K562 (cell line): ENCODE data around the gene NIPAL3. TPM values are rescaled to one million over a fixed set of nuclear protein-coding genes. Genes with fewer than 3 reads are reported as not detected.

Experiments used
- BMI1 ChIP-seq: fragments of 150-350 bp; IDR thresholded peaks from 2 replicates; pipeline ENCODE4 v1.6.1; 2014; ENCODE audit warnings: low read length
- CREM ChIP-seq: IDR thresholded peaks from 2 replicates; pipeline ENCODE4 v1.6.1; 2014; ENCODE audit warnings: antibody characterized with exemption, low read depth
- ETV1 ChIP-seq: fragments of 450-650 bp; conservative IDR thresholded peaks from 2 replicates; pipeline ENCODE4 v1.6.1; 2016; ENCODE audit warnings: missing genetic modification characterization, control low read depth, low read depth, missing compliant biosample characterization
- GABPB1 ChIP-seq: sonication (generic); formaldehyde crosslinking; IDR thresholded peaks from 2 replicates; pipeline ENCODE4 v1.8.0; 2022; ENCODE audit warnings: mild to moderate bottlenecking, missing genetic modification reagents
- LCOR ChIP-seq: sonication (generic); formaldehyde crosslinking; IDR thresholded peaks from 2 replicates; pipeline ENCODE4 v1.8.0; 2022; ENCODE audit warnings: mild to moderate bottlenecking, missing genetic modification reagents
- MEIS2 ChIP-seq: fragments of 450-650 bp; IDR thresholded peaks from 2 replicates; pipeline ENCODE4 v1.6.1; 2014; ENCODE audit warnings: mild to moderate bottlenecking; ENCODE audit not compliant: partially characterized antibody
- NUFIP1 ChIP-seq: fragments of 450-650 bp; IDR thresholded peaks from 2 replicates; pipeline ENCODE4 v1.6.1; 2018; ENCODE audit not compliant: partially characterized antibody
- SMARCC2 ChIP-seq: fragments of 450-650 bp; IDR thresholded peaks from 2 replicates; pipeline ENCODE4 v1.6.1; 2017; ENCODE audit warnings: antibody characterized with exemption, moderate library complexity, mild to moderate bottlenecking, low read depth
- SRF ChIP-seq, 2 experiments: fragments of 250-450, 450-650 bp in 1 of 2; sonication (Bioruptor Pico) in 1 of 2; sonication (generic) in 1 of 2; formaldehyde crosslinking; IDR thresholded peaks; 2 replicates each; pipeline versions ENCODE4 v1.5.0 to v1.5.1; 2020 to 2022; ENCODE audit warnings: mild to moderate bottlenecking in 1 of 2, missing genetic modification reagents in 1 of 2
- TEAD2 ChIP-seq: fragments of 450-650 bp; IDR thresholded peaks from 2 replicates; pipeline ENCODE4 v1.6.1; 2016; ENCODE audit warnings: missing genetic modification characterization, control low read depth, missing compliant biosample characterization
- ZNF436 ChIP-seq: fragments of 250-450, 450-650 bp; sonication (Bioruptor Pico); formaldehyde crosslinking; IDR thresholded peaks from 2 replicates; pipeline ENCODE4 v1.7.0; 2020; ENCODE audit warnings: mild to moderate bottlenecking
- ZNF584 ChIP-seq: fragments of 200-800 bp; sonication (Bioruptor generic); IDR thresholded peaks from 2 replicates; pipeline ENCODE4 v1.6.1; 2016; ENCODE audit warnings: low read depth, mild to moderate bottlenecking, missing genetic modification characterization, missing compliant biosample characterization
- polyA plus RNA-seq, 8 experiments: library from polyadenylated mRNA; depleted of rRNA in 4 of 8; stranded (reverse) in 5 of 8; unstranded in 3 of 8; fragments of >200 nt; fragmentation: Nextera tagmentation in 2 of 8; fragmentation: Illumina TruSeq in 1 of 8; extraction: Ambion mirVana in 2 of 8; extraction: Trizol in 1 of 8; gene quantifications; 2 replicates each; pipeline versions ENCODE4 v1.2.1 to v1.2.3, GENCODE V29; 2011 to 2014; ENCODE audit warnings: inconsistent platforms in 1 of 8, missing spikeins in 1 of 8
- total RNA-seq, 7 experiments: library from RNA; depleted of rRNA in 6 of 7; stranded (reverse); fragments of >200 nt in 6 of 7; fragmentation: Illumina TruSeq in 2 of 7; extraction: Trizol in 2 of 7; gene quantifications; 2 replicates each; pipeline versions ENCODE4 v1.2.1 to v1.2.3, GENCODE V29; 2011 to 2021; ENCODE audit warnings: low replicate concordance in 1 of 7
- TF ChIP-seq, protein P1 (sequence below), 3 experiments: IDR thresholded peaks in 2 of 3; conservative IDR thresholded peaks in 1 of 3; 2 replicates each; pipeline ENCODE4 v1.5.1; 2011 to 2012; ENCODE audit warnings: low read length in 3 of 3, mild to moderate bottlenecking in 3 of 3, control low read depth in 2 of 3, improper control_type of control experiment in 1 of 3, inconsistent platforms in 1 of 3, low read depth in 1 of 3, mixed read lengths in 1 of 3, moderate library complexity in 1 of 3; ENCODE audit not compliant: insufficient read depth in 2 of 3
- TF ChIP-seq, protein P2 (sequence below): sonication (generic); IDR thresholded peaks from 2 replicates; pipeline ENCODE4 v1.6.1; 2016
- TF ChIP-seq, protein P3 (sequence below), 2 experiments: fragments of 450-650 bp; formaldehyde crosslinking in 1 of 2; IDR thresholded peaks; 2 replicates each; pipeline versions ENCODE4 v1.4.0 to v1.6.1; 2014 to 2020; ENCODE audit warnings: mild to moderate bottlenecking in 2 of 2, borderline replicate concordance in 1 of 2, low read depth in 1 of 2

The NIPAL3 gene
- total and polyA plus RNA-seq, 9 of the 15 experiments (the other 6 are each of a cell fraction or from before 2014, with no cell fraction given) = 10.5 to 26.3 (median 16.0) TPM

DNA sequence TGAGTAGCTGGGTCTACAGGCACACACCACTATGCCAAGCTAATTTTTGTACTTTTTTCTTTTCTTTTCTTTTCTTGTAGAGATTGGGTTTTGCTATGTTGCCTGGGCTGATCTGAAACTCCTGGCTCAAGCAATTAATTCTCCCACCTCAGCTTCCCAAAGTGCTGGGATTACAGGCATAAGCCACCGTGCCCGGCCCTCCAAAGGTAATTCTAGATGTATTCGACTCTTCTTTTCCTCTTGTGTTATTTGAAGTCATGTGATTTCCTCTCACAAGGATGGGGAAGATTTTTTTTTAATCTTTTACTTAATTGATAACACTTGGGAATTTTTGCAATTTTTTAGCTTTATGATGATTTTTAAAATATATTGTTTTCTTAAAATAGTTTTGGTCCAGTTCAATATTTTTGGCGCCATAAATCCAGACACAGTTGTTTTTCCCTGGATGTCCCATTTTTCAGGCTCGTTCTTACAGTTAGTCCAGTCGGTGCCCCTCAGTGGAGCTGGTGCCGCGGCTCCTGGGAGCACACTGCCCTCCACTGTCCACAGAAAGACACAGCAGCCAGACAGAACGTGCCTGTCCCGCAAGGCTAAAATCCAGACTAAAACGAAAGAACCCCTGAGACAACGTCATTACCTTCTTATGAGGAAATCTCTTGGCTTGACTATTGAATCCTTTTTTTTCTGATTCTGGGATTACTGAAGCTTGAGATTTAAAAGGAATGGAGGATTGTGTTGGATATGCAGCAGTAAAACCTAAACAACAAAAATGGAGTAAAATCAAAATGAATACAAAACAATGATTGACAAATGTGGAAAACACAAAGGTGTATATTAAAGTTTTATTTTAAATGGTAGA is 24.4 kb upstream of the NIPAL3 start (continued):
- no peak for TF ChIP-seq SRF (CRISPR knock-in tag; IDR thresholded peaks at IDR 0.05)
- TF ChIP-seq LCOR (CRISPR knock-in tag) = 0 out of 2 replicates have a peak, but pooled peaks have one; percentile 58
- 0 out of 2 replicates have a peak, but pooled peaks have one; percentile 17 for TF ChIP-seq GABPB1
- no peak for TF ChIP-seq ZNF584 (CRISPR knock-in tag)
- no peak for TF ChIP-seq BMI1
- TF ChIP-seq ZNF436 = no peak
- TF ChIP-seq, protein P1, sequence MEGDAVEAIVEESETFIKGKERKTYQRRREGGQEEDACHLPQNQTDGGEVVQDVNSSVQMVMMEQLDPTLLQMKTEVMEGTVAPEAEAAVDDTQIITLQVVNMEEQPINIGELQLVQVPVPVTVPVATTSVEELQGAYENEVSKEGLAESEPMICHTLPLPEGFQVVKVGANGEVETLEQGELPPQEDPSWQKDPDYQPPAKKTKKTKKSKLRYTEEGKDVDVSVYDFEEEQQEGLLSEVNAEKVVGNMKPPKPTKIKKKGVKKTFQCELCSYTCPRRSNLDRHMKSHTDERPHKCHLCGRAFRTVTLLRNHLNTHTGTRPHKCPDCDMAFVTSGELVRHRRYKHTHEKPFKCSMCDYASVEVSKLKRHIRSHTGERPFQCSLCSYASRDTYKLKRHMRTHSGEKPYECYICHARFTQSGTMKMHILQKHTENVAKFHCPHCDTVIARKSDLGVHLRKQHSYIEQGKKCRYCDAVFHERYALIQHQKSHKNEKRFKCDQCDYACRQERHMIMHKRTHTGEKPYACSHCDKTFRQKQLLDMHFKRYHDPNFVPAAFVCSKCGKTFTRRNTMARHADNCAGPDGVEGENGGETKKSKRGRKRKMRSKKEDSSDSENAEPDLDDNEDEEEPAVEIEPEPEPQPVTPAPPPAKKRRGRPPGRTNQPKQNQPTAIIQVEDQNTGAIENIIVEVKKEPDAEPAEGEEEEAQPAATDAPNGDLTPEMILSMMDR (IDR thresholded peaks at IDR 0.05 in 2 of 3, conservative IDR thresholded peaks at IDR 0.05 in 1 of 3; ENCODE audit: insufficient read depth in 2 of 3, low read depth in 1 of 3, low read length in 3 of 3) = peak; percentile 94 to 97 (median 96)
- TF ChIP-seq MEIS2 = no peak
- TF ChIP-seq NUFIP1 = no peak
- TF ChIP-seq TEAD2 (tag) = no peak
- TF ChIP-seq, protein P2, sequence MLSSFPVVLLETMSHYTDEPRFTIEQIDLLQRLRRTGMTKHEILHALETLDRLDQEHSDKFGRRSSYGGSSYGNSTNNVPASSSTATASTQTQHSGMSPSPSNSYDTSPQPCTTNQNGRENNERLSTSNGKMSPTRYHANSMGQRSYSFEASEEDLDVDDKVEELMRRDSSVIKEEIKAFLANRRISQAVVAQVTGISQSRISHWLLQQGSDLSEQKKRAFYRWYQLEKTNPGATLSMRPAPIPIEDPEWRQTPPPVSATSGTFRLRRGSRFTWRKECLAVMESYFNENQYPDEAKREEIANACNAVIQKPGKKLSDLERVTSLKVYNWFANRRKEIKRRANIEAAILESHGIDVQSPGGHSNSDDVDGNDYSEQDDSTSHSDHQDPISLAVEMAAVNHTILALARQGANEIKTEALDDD = no peak
- no peak for TF ChIP-seq SMARCC2
- TF ChIP-seq ETV1 (tag) = no peak
- TF ChIP-seq, protein P3, sequence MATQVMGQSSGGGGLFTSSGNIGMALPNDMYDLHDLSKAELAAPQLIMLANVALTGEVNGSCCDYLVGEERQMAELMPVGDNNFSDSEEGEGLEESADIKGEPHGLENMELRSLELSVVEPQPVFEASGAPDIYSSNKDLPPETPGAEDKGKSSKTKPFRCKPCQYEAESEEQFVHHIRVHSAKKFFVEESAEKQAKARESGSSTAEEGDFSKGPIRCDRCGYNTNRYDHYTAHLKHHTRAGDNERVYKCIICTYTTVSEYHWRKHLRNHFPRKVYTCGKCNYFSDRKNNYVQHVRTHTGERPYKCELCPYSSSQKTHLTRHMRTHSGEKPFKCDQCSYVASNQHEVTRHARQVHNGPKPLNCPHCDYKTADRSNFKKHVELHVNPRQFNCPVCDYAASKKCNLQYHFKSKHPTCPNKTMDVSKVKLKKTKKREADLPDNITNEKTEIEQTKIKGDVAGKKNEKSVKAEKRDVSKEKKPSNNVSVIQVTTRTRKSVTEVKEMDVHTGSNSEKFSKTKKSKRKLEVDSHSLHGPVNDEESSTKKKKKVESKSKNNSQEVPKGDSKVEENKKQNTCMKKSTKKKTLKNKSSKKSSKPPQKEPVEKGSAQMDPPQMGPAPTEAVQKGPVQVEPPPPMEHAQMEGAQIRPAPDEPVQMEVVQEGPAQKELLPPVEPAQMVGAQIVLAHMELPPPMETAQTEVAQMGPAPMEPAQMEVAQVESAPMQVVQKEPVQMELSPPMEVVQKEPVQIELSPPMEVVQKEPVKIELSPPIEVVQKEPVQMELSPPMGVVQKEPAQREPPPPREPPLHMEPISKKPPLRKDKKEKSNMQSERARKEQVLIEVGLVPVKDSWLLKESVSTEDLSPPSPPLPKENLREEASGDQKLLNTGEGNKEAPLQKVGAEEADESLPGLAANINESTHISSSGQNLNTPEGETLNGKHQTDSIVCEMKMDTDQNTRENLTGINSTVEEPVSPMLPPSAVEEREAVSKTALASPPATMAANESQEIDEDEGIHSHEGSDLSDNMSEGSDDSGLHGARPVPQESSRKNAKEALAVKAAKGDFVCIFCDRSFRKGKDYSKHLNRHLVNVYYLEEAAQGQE (IDR thresholded peaks at IDR 0.05; ENCODE audit: borderline replicate concordance) = peak; percentile 89
- TF ChIP-seq, protein P3 (CRISPR knock-in tag; IDR thresholded peaks at IDR 0.05; ENCODE audit: low read depth) = no peak
- 0 out of 2 replicates have a peak, but pooled peaks have one; percentile 20 for TF ChIP-seq CREM
